A204.1 (cell line): ENCODE data around the gene BCAS1.
A peak's percentile ranks its signal among the peaks of the same experiment; 100 is the strongest.

Experiments
- FAIRE-seq: peaks from 2 replicates; lab custom pipeline; 2012; peaks lifted over from hg19 to GRCh38; lab: Jason Lieb, UNC

Gene BCAS1

DNA sequence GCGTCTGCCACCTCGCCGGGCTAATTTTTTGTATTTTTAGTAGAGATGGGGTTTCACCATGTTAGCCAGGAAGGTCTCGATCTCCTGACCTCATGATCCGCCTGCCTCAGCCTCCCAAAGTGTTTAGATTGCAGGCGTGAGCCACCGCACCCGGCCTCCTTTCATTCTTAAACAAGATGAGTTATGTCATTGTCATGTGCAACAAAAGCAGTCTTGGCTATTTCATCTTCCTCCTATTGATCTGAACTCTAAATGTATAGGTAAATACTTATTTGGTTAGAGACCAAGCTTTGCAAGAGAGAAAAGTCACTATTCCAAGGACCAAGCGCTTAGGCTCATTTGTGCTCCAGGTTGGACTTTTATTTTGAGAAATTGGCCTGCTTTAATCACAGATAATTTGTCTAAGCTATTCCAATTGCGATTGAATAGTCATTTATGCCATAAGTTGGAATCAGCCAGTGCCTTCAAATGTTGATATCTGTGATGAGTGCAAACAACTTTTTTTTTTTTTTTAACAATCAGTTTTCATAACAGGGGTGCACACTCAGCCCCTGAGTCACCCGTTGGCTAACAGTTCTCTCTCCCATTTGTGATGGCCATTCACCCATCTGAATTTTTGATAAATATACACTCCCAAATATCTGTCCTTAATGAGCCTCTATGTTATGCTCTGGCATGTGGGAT, 167.3 kb downstream of the BCAS1 start:
- no peak for FAIRE-seq

DNA sequence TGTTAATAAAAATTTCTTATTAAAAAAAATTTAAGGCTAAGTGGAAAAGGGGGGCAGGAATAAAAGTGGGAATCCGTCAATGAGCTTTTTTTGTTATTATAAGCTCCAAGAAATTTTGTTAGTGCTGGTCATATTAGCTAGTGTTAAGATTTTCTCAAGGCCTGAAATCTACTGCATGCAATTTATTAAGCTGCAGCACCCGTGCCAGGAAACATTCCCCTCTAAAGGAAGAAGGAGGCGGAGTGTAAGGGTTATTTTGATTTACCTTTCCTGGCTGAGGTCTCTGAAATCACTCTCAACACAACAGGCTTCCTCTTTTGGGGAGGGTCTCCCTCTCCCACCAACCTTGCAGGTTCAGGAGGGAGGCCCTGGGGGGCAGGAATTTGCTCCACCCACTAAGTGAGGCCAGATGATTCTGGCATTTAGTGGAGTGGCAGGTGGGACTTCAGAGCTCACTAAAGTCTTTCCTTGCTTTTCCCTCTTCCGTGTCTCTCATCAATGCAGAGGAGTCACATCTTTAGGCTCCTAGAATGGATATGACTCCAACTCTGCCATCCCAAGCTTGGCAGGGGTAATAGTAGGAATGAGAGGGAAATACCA, 168.8 kb downstream of the BCAS1 start:
- FAIRE-seq, result peak; percentile 21

DNA sequence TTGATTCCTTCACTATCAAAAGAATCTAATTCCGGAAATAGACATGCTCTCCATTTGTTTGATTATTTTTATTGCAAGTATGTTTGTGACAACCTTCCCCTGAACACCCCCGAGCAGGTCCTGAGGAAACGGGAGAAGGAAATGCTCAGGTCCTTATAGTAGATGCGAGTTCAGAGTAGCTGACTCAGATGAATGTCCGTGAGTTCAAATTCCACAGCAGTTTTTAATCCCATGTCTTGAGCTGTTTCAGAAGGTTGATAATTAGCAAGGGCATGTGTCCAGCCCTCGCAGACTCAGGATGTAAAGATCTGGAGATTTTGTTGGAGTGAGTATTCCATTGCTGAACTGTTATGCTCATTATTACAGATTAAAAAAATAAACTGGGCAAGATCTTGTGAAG, 169.3 kb downstream of the BCAS1 start:
- no peak for FAIRE-seq

DNA sequence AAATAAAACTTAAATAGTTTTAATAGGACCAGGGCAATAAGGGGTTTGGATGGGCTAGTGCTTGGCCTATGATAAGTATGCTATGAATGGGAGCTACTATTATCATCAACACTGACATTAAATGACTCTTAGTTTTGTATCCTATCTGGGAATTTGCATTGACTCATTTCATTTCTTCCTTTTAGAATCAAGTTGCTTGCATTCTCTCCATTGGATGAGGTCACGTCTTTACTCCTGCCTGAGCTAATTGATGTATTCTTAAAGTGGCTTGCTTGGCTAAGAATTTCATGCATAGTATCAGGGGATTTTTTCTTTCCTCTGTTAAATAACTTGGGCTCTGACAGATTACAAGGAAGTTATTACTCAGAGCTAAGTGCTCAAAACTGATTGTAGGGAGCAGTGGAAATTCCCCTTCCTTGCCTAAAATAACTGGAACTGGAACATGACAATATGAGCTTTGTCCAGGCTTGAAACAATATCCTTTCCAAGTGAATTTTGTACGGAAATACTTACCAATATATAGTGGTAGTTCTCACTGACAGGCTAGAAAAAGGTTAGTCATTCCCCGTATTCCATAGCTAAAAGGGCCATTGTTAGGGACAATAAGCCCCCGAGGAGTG, 169.9 kb downstream of the BCAS1 start:
- peak; percentile 99 for FAIRE-seq

DNA sequence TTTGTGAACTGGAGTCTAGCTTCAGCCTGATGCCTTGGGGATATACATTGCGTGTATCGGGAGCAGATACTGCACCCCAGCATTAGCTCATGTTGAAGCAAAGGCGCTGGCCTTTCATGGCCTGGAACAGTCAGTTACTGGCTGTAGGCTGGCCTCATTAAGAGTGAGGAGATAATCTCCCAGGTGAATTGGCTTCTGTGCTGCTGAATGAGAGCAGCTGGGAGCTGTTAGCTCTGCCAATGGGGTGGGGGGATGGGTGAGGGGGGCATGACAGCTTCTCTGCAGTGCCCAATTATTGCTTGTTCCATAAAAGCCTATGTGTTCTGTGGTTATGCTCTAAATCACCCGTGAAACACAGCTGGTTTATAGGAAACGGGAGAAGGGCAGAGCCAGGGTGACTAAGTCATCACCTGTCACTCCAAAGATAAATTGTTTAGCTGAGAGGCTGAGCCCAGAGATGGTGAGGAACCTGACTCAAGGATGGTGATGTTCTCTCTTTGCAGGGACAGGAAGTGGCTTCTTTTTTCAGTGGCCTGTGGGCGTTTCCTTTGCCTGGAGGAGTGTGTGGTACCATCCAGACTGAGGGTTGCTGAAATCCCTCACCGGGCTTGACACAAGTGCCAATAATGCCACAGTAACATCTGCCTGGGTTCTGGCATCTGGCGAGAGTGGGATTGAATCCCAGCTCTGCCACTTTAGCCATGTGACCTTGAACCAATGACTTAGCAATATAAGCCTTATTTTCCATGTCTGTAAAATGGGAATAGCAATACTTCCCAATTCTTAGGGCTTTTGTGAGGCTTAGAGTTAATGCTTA, 170.8 kb downstream of the BCAS1 start:
- peak; percentile 89 for FAIRE-seq

DNA sequence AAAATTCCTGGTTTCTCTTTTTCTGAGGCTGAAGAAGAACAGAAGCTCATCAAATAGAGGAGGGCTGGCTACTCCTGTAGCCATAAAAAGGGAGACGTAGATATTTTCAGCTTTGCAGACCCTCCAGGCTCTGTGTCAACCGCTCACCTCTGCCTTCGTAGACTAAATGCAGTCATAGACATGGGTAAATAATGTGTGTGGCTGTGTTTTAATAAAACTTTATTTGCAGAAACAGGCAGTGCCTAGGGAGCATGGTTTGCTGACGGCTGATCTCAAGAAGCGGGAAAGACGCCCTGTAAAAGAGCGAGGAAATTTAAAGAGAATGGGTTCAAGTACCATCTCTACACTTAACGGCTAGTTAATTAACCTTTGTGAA, 171.8 kb downstream of the BCAS1 start:
- FAIRE-seq, result no peak

DNA sequence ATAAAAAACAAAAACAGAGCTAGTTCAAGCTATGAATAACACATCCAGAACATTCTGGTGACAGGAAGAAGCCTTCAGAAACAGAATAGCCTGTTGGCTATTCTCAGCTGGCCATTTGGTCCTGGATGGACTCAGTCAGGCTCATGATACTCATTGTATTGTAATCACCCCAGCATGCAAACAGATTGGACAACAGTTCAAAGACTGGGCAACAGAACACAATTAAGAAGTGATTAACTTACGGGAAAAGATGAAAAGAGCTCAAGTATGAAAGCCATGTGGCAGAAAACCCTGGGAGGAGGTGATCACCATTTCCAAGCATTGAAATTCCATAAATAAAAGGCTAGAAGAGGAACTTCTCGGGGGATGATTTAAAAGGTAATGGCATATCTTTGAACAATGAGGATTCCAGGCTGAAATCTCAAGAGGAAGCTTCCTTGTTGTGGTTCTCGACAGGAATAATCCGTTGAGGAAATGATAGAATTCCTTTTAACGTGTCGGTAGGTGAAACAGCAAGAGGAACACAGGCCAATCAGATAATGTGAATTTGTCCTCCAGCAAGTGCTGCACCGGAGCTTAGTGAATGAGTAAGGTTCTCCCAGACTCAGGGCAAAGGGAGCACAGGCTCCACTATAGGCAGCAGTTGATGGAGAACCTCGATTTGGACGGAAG, 172.4 kb downstream of the BCAS1 start:
- FAIRE-seq, result peak; percentile 94

DNA sequence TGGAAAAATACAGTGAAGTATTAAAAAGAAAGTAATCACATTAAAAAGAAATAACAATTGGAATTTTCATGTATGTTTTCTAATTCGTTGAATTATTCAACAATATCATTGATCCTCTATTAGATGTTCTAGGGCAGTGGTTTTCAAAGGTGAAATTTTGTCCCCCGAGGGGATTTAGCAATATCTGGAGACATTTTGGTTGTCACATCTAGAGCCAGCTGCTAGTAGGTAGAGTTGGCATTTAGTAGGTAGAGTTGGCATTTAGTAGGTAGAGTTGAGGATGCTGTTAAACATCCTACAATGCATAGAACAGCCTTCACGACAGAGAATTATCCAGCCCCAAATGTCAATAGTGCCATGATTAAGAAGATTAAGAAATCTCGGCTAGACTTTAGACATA, 173.7 kb downstream of the BCAS1 start:
- FAIRE-seq, result no peak

DNA sequence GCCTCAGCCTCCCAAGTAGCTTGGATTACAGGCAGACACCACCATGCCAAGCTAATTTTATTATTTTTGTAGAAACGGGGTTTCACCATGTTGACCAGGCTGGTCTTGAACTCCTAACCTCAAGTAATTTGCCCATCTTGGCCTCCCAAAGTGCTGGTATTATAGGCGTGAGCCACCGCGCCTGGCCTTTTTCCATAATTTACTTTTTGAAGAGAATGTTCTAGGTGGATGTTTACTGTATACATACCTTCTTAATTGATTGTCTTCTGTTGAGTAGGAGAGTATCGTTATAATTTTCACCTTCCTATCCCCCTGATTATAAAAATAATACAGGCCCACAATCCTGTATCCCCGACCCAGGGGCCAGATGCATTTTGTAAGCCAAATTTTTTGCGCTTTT, 174.4 kb downstream of the BCAS1 start:
- no peak for FAIRE-seq

DNA sequence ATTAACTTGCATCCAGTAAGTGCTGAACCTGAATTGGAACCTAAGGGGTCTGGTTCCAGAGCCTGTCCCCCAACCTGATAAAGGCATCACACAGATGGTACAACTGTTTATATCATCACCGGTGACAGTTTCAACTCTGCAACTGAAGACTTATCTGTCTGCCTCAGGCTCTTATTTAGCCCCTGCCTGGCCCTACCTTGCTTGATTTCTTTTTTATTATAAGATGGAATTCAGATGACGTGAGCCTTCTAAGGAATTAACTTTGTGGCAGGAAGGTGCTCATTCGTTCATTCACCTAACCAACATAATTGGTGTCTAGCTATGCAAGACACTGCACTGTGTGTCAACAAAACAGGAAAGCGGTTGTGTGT, 175.0 kb downstream of the BCAS1 start:
- no peak for FAIRE-seq

DNA sequence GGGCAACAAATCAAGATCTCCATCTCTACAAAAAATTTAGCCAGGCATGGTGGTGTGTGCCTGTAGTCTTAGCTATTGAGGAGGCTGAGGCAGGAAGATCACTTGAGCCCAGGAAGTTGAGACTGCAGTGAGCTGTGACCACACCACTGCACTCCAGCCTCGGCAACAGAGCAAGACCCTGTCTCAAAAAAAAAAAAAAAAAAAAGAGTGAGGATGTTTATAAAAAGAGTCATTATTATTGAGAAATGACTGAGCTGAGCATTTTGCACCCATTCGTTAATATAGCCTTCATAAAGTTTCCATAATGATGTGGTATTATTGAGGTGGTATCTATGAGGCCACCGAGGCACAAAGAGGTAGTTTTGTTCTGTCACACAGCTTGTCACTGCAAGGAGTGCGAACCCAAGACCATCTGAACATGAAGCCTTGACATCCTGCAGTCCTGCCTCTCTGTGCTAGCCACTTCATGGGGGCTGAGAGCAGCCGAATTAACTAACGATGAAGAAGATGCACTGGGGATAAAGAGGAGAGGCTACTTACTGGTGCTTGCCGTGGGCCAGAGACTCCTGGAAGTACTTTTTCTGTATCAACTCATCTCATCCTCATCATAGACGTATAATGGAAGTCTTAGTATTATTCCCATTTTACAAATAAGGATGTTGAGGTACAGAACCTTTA, 175.5 kb downstream of the BCAS1 start:
- no peak for FAIRE-seq
